Stimulated activated CD4-positive, alpha-beta T cell treated with anti-CD3 and anti-CD28 coated beads, Interleukin-1b, Interleukin-23, amount 100 ng/mL, for 1 hour (primary cell): Measurements from ENCODE around the gene MAPK4.
"Not testable (repeated sequence)": the region's sequence is repeated elsewhere in the genome, so short reads cannot be mapped to it uniquely, and the experiment has no call there.

Experiments
- DNase-seq, 2 donors: peaks; one replicate each; pipeline ENCODE4 v3.0.0-alpha.2; 2020; ENCODE audit warnings: low read depth in 2 of 2

The MAPK4 gene

DNA sequence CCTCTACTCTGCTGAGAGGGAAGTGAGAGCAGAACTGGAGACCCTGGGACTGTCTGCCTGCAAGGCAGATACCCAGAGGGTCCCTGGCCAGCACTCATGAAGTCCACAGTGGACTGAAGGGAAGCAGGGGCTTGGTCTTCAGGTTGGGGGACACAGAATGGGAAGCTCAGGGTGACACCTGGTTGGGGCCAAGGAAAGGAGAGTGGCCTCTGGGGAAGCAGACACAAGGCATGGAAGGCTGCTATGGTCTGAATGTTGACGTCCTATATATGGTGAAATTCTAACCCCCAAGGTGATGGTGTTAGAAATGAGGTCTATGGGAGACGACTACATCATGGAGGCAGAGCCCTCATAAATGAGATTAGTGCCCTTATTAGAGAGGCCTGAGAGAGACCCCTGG, 190.7 kb downstream of the MAPK4 start:
- DNase-seq: no peak

DNA sequence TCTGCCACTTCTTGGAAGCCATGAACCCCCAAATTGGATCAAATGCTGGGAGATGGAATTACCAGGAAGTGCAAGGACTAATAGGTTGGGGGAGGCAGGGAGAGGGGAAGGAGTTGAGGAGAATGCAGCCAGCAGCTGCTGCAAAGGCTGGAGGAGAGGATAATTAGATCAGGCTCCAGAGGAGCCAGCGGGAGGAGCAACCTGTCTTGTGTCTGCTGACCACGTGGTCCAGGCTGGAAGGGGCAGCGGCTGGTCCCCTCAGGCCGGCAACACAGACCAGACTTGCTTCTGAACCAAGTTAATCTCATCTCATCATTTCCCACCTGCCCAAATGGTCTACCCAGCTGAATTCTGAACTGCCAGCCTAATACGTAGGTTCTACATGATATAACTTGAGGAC, 191.6 kb downstream of the MAPK4 start:
- DNase-seq: no peak

DNA sequence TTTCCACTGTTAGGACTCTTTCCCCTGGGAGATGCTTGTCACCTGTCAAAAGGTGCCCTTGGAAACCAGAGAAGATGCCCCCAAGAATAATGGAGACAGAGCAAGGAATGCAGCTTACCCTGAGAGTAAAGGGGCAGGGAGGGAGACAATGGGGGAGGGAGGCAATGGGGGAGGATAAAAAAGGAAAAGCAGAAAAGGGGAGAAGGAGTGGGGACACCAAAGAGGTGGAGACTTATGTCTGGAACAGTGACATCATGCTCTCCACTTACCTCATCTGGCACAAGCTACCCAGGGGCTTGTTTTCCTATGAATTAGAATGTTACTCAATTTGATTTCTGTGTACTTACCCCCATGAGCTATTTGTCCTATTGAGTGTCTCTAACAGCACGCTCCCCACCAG, 192.1 kb downstream of the MAPK4 start:
- DNase-seq: no peak

DNA sequence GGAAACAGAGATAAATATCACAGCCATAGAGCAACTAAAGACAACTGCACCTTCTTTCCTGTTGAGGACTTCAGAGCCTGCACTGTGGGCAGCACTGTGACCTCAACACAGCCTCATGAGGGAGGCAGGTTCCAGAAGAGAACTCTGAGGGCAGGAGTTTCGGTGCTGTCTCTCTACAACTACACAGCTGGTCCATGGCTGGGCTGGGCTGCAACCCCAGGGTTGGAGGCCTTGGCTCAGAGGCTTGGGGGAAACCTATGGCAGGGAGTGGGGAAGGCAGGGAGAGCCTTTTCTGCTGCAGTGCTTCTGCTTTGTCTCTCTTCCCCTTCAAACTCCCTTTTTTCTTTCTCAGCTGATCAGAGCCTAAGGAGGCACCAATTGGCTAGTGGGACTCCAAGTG, 193.4 kb downstream of the MAPK4 start:
- no peak for DNase-seq

DNA sequence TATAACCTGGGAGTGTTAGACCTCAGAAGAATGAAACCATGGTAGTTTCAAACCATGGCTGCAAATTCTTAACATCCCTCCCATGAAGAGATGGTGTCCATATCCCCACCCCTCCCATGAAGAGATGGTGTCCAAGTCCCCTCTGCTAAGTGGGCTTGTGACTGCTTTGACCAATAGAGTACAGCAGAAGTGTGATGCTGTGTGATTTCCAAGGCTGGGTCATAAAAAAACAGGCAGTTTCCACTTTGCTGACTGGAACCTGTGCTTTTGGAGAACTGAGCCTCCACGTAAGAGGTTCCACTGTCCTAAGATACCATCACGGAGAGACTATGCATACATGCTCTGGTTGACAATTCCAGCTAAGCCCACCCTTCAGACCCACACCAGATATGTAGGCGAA, 194.4 kb downstream of the MAPK4 start:
- DNase-seq: no peak

DNA sequence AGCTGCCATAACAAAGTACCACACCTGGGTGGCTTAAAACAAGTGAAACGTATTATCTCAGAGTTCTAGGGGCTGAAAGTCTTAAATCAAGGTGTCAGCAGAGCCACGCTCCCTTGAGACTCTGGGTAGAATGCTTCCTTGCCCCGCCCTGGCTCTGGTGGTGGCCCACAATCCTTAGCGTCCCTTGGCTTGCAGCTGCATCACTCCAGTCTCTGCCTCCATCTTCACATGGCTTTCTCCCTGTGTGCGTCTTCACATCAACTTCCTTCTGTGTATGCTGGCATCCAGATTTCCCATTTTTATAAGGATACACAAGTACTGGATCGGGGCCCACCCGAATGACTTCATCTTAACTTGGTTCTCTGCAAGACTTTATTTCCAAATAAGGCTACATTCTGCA, 197.5 kb downstream of the MAPK4 start:
- DNase-seq: no peak

DNA sequence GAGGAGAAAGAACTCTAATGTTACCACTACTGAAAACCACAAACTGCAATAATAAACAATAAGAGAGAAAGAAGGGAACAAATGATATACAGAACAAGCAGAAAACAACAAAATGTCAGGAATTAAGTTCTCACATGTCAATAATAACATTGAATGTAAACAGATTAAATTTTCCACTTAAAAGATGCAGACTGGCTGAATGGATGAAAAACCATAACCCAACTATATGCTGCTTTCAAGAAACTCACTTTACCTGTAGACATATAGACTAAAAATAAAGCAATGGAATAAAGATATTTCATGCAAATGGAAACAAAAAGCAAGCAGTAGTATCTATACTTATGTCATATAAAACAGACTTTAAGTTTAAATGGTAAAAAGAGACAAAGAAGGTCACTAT, 209.6 kb downstream of the MAPK4 start:
- DNase-seq: no peak

DNA sequence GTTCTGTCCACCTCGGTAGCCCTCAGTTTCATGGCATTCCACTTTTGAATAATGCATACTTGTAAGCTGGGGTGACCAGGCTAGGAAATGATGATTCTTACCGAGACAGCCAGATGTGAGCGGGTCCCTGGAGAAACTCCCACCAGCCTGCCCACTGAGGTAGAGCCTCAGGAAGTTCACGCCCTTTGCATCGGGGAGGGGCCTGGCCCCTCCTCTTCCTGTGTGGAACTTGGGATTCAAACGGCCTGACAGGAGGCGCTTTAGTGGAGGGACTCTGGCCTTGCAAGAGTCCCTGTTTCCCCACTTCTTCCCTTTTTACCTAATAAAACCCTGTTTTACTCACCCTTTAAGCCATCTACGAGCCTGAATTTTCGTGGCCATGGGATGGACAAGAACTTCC, 215.3 kb downstream of the MAPK4 start:
- no peak for DNase-seq

DNA sequence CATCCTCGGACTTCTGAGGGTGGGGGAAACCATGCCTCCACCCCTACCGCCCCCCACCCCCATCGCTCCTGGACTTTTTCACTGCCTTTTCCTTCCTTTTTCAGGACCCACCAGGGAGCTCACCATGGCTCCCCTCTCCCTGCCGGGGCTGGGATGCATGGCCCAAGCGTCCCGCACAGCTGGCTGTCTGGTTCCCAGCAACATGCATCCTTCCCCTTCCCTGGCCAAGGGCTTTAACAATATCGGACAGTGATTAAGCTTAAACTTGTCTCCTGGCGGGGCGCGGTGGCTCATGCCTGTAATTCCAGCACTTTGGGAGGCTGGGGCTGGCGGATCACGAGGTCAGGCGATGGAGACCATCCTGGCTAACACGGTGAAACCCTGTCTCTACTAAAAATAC, 215.8 kb downstream of the MAPK4 start:
- no peak for DNase-seq

DNA sequence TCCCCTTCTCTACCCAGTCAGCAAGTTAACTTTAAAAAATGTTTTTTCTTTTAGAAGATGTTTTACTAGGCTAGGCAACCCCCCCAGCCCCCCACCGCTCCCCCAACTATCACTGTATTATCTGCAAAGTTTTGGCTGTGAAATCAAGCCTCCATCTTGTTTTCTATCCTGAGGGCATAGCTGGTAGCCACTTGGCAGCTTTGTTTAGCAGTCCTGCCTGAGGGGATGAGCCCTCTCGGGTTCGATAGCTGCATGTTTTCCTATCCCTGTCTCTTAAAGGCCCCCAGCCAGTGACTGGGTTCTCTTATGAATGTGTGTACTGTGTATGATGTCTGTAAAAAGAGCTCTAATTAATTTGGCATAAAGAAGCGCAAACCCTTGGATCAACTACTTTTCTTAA, 216.5 kb downstream of the MAPK4 start:
- DNase-seq: no peak

DNA sequence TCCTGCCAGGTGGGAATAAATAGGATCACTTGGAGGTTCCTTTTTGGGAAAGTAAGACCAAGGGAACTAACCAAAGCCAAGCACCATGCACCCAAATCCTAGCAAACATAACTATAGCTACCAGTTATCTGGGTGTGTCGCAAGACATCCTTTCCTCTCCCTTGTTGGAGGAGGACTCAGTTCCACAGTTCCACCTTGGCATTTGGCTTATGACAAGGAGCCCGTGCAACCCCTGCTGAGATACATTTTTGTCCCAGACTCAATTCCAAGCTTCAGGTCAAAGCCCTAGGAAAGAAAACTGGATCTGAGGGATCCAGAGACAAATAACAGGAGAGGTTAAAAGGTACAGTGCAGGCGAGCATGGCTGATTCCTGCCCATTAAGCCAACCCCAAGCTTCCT, 219.1 kb downstream of the MAPK4 start:
- not testable (repeated sequence) for DNase-seq
